Neural cell (in vitro differentiated cells): ENCODE results near the gene ABCF3. TPM values are rescaled to one million over a fixed set of nuclear protein-coding genes. Genes with fewer than 3 reads are reported as not detected.
A peak's percentile ranks its signal among the peaks of the same experiment; 100 is the strongest.

ENCODE experiments used
- H2AFZ ChIP-seq: fragments of 200-600, 300-800 bp; sonication (generic), shearing (Covaris generic); 2 replicates; pipeline ENCODE4 v1.6.0; 2014; ENCODE audit warnings: low read depth, mild to moderate bottlenecking, antibody characterized with exemption, low read length, moderate library complexity
- H3F3A ChIP-seq: fragments of 200-600 bp; shearing (Covaris generic); 2 replicates; pipeline ENCODE4 v1.6.1; 2016; ENCODE audit warnings: mild to moderate bottlenecking, moderate library complexity, mixed read lengths, antibody characterized with exemption, low read length; ENCODE audit not compliant: insufficient read depth, poor library complexity, severe bottlenecking
- H3K27ac ChIP-seq: fragments of 200-600, 300-800 bp; sonication (generic), shearing (Covaris generic); 2 replicates; pipeline ENCODE4 v1.5.1; 2014; ENCODE audit warnings: mild to moderate bottlenecking, low read length, moderate library complexity
- H3K27me3 ChIP-seq: fragments of 300-800, 200-600 bp; sonication (generic), shearing (Covaris generic); 2 replicates; pipeline ENCODE4 v1.6.0; 2014; ENCODE audit warnings: mild to moderate bottlenecking, low read depth, low read length, moderate library complexity; ENCODE audit not compliant: insufficient read depth
- H3K36me3 ChIP-seq: fragments of 300-800, 200-600 bp; sonication (generic), shearing (Covaris generic); 2 replicates; pipeline ENCODE4 v1.5.1; 2014; ENCODE audit warnings: mild to moderate bottlenecking, antibody characterized with exemption, low read length, moderate library complexity; ENCODE audit not compliant: insufficient read depth
- H3K4me2 ChIP-seq: fragments of 300-800, 200-600 bp; sonication (generic), shearing (Covaris generic); 2 replicates; pipeline ENCODE4 v1.6.0; 2014; ENCODE audit warnings: mild to moderate bottlenecking, low read length
- H3K4me3 ChIP-seq: fragments of 300-800, 200-600 bp; sonication (generic), shearing (Covaris generic); 2 replicates; pipeline ENCODE4 v1.5.1; 2014; ENCODE audit warnings: mild to moderate bottlenecking, low read length, moderate library complexity
- H3K79me2 ChIP-seq: fragments of 200-600 bp; shearing (Covaris generic); replicated peaks from 2 replicates; pipeline ENCODE4 v1.6.0; 2014; ENCODE audit warnings: mild to moderate bottlenecking, low read length, moderate library complexity; ENCODE audit not compliant: insufficient read depth
- H3K9ac ChIP-seq: fragments of 300-800, 200-600 bp; sonication (generic), shearing (Covaris generic); 2 replicates; pipeline ENCODE4 v1.6.1; 2016; ENCODE audit warnings: mild to moderate bottlenecking, low read length, mixed read lengths
- H3K9me2 ChIP-seq: fragments of 200-600 bp; shearing (Covaris generic); 2 replicates; pipeline ENCODE4 v1.6.1; 2016; ENCODE audit warnings: mild to moderate bottlenecking, low read length, mixed read lengths; ENCODE audit not compliant: insufficient read depth
- H3K9me3 ChIP-seq: fragments of 200-600, 300-800 bp; sonication (generic), shearing (Covaris generic); 2 replicates; pipeline ENCODE4 v1.6.1; 2016; ENCODE audit warnings: mild to moderate bottlenecking, mixed run types, low read length, moderate library complexity, mixed read lengths
- H4K20me1 ChIP-seq: fragments of 200-600 bp; shearing (Covaris generic); 2 replicates; pipeline ENCODE4 v1.6.1; 2016; ENCODE audit warnings: mild to moderate bottlenecking, mixed run types; ENCODE audit not compliant: insufficient read depth
- EP300 ChIP-seq: fragments of 450-650 bp; conservative IDR thresholded peaks from 2 replicates; pipeline ENCODE4 v1.6.1; 2014; ENCODE audit warnings: antibody characterized with exemption, mild to moderate bottlenecking, moderate library complexity; ENCODE audit not compliant: poor library complexity, severe bottlenecking
- EZH2 ChIP-seq: fragments of 200-600, 300-800 bp; shearing (Covaris generic), sonication (generic); IDR thresholded peaks from 2 replicates; pipeline ENCODE4 v1.6.1; 2014; ENCODE audit warnings: antibody characterized with exemption, low read length, borderline replicate concordance, mild to moderate bottlenecking; ENCODE audit not compliant: insufficient read depth, poor library complexity, severe bottlenecking
- MXI1 ChIP-seq: fragments of 450-650 bp; conservative IDR thresholded peaks from 2 replicates; pipeline ENCODE4 v1.6.1; 2014; ENCODE audit warnings: antibody characterized with exemption, mild to moderate bottlenecking; ENCODE audit not compliant: poor library complexity, severe bottlenecking
- POLR2AphosphoS5 ChIP-seq: IDR thresholded peaks from 2 replicates; pipeline ENCODE4 v1.6.1; 2012
- RAD21 ChIP-seq: fragments of 450-650 bp; conservative IDR thresholded peaks from 2 replicates; pipeline ENCODE4 v1.6.1; 2014; ENCODE audit warnings: antibody characterized with exemption, mild to moderate bottlenecking, moderate library complexity
- SMC3 ChIP-seq: fragments of 450-650 bp; conservative IDR thresholded peaks from 2 replicates; pipeline ENCODE4 v1.6.1; 2014; ENCODE audit warnings: antibody characterized with exemption, mild to moderate bottlenecking, moderate library complexity; ENCODE audit not compliant: poor library complexity
- TAF1 ChIP-seq: IDR thresholded peaks from 2 replicates; pipeline ENCODE4 v1.6.1; 2012; ENCODE audit warnings: low read depth
- polyA plus RNA-seq: library from polyadenylated mRNA; depleted of rRNA; stranded (reverse); fragments of >200 nt; gene quantifications from 2 replicates; pipeline ENCODE4 v1.2.3, GENCODE V29; 2014
- TF ChIP-seq, protein P1 (sequence below): fragments of 450-650 bp; IDR thresholded peaks from 2 replicates; pipeline ENCODE4 v1.5.1; 2014; ENCODE audit warnings: antibody characterized with exemption, mild to moderate bottlenecking, moderate library complexity; ENCODE audit not compliant: poor library complexity, severe bottlenecking
- TF ChIP-seq, protein P2 (sequence below): IDR thresholded peaks from 2 replicates; pipeline ENCODE4 v1.6.1; 2012; ENCODE audit warnings: borderline replicate concordance

The ABCF3 gene
- polyA plus RNA-seq, 1 donor from 2014 or later = 40.3 TPM

- Histone ChIP-seq H4K20me1 (peaks cover 6% of the 10 kb centered on the region), H3K4me3 (peak overlapping the region; percentile 100)
Measured at GRCh38 chr3:184175981-184176376, 10.0 kb upstream of the ABCF3 start.

DNA sequence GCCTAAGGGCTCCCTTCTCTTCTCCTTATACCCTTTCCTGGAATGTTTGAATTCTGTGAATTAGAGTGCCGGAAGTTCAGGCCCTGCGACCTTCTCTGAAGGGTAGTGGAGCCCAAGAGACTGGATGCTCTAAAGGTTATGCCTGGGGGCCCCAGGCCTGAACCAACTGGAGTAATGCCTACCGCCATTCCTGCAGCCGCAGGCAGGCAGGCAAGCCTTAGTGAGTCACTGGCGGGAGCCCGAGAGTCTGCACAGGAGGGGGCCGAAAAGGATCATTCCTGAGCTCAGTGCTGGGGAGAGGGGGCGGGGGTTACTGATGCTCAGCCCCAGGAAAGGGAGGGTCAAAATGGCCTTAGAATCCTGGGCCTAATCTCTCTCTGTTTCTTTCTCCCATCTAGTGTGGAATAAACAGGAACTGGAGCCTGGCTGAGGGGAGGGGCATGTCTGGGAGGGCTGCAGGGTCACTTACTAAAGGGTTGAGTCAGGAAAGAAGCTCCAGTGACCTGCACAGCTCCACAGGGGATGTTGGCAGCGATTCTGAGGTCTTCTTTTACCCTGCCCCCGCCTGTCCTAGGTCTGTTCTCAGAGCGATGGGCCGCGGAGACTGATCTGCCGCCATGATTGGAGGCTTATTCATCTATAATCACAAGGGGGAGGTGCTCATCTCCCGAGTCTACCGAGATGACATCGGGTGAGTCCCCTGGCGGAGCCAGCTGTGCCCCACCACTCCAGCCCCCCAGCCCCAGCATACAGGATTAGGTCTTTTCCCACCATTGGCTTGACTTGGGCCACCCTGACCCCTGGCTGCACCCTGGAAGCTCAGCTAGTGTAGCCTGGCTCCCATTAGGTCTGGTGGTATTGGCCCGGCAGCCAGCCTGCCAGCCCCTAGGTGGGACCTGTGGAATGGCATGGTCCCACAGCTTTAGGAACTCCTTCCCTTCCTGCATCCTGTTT, 9.3 kb upstream of the ABCF3 start:
- Histone ChIP-seq H2AFZ (no peak overlapping the region), H3K4me3 (peak overlapping the region; percentile 100), H3K79me2 (peaks cover 33% of the 10 kb centered on the region), H3K4me2 (peak overlapping the region; percentile 100), H3F3A (no peaks in the 10 kb centered on the region), H3K27ac (peak overlapping the region; percentile 87), H3K27me3 (no peaks in the 10 kb centered on the region), H3K9me3 (no peaks in the 10 kb centered on the region), H3K36me3 (peaks cover 11% of the 10 kb centered on the region), H3K9me2 (no peaks in the 10 kb centered on the region), H3K9ac (peak overlapping the region; percentile 98), H4K20me1 (peaks cover 6% of the 10 kb centered on the region)
- TF ChIP-seq, protein P1, sequence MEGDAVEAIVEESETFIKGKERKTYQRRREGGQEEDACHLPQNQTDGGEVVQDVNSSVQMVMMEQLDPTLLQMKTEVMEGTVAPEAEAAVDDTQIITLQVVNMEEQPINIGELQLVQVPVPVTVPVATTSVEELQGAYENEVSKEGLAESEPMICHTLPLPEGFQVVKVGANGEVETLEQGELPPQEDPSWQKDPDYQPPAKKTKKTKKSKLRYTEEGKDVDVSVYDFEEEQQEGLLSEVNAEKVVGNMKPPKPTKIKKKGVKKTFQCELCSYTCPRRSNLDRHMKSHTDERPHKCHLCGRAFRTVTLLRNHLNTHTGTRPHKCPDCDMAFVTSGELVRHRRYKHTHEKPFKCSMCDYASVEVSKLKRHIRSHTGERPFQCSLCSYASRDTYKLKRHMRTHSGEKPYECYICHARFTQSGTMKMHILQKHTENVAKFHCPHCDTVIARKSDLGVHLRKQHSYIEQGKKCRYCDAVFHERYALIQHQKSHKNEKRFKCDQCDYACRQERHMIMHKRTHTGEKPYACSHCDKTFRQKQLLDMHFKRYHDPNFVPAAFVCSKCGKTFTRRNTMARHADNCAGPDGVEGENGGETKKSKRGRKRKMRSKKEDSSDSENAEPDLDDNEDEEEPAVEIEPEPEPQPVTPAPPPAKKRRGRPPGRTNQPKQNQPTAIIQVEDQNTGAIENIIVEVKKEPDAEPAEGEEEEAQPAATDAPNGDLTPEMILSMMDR = no peak

More at GRCh38 chr3:184175981-184176376, 10.0 kb upstream of the ABCF3 start:
- Histone ChIP-seq H3K9me2 (no peaks in the 10 kb centered on the region), H3K4me2 (peak overlapping the region; percentile 100), H3K27me3 (no peaks in the 10 kb centered on the region), H3F3A (no peaks in the 10 kb centered on the region), H3K9ac (peak overlapping the region; percentile 98), H3K9me3 (no peaks in the 10 kb centered on the region), H3K36me3 (peaks cover 11% of the 10 kb centered on the region), H3K79me2 (peaks cover 33% of the 10 kb centered on the region), H2AFZ (no peak overlapping the region), H3K27ac (peak overlapping the region; percentile 87)
- no peak for TF ChIP-seq EP300
- no peak for TF ChIP-seq POLR2AphosphoS5
- TF ChIP-seq, protein P1 = no peak
- TF ChIP-seq MXI1 = no peak
- TF ChIP-seq, protein P2, sequence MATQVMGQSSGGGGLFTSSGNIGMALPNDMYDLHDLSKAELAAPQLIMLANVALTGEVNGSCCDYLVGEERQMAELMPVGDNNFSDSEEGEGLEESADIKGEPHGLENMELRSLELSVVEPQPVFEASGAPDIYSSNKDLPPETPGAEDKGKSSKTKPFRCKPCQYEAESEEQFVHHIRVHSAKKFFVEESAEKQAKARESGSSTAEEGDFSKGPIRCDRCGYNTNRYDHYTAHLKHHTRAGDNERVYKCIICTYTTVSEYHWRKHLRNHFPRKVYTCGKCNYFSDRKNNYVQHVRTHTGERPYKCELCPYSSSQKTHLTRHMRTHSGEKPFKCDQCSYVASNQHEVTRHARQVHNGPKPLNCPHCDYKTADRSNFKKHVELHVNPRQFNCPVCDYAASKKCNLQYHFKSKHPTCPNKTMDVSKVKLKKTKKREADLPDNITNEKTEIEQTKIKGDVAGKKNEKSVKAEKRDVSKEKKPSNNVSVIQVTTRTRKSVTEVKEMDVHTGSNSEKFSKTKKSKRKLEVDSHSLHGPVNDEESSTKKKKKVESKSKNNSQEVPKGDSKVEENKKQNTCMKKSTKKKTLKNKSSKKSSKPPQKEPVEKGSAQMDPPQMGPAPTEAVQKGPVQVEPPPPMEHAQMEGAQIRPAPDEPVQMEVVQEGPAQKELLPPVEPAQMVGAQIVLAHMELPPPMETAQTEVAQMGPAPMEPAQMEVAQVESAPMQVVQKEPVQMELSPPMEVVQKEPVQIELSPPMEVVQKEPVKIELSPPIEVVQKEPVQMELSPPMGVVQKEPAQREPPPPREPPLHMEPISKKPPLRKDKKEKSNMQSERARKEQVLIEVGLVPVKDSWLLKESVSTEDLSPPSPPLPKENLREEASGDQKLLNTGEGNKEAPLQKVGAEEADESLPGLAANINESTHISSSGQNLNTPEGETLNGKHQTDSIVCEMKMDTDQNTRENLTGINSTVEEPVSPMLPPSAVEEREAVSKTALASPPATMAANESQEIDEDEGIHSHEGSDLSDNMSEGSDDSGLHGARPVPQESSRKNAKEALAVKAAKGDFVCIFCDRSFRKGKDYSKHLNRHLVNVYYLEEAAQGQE = no peak
- no peak for TF ChIP-seq RAD21
- TF ChIP-seq SMC3 = no peak
- TF ChIP-seq TAF1 = no peak
- no peak for TF ChIP-seq EZH2
